COLO668 (cell line): ENCODE data around the gene ZNF436.
"Not testable (repeated sequence)": the region's sequence is repeated elsewhere in the genome, so short reads cannot be mapped to it uniquely, and the experiment has no call there.

Experiments used
- DNase-seq: peaks from one replicate; lab custom pipeline; 2025; ENCODE audit not compliant: unreplicated experiment; lab: John Stamatoyannopoulos, UW

ZNF436 gene

GRCh38 chr1:23330846-23331245 is 38.8 kb downstream of the ZNF436 start:
- DNase-seq: no peak

- no peak for DNase-seq
Measured at GRCh38 chr1:23325393-23325792, 44.2 kb downstream of the ZNF436 start.

- DNase-seq: no peak
Measured at GRCh38 chr1:23322770-23323169, 46.9 kb downstream of the ZNF436 start.

GRCh38 chr1:23310280-23310679 is 59.4 kb downstream of the ZNF436 start:
- DNase-seq: not testable (repeated sequence)
